ENCODE measurements around the gene GARIN5A.

Gene GARIN5A

DNA sequence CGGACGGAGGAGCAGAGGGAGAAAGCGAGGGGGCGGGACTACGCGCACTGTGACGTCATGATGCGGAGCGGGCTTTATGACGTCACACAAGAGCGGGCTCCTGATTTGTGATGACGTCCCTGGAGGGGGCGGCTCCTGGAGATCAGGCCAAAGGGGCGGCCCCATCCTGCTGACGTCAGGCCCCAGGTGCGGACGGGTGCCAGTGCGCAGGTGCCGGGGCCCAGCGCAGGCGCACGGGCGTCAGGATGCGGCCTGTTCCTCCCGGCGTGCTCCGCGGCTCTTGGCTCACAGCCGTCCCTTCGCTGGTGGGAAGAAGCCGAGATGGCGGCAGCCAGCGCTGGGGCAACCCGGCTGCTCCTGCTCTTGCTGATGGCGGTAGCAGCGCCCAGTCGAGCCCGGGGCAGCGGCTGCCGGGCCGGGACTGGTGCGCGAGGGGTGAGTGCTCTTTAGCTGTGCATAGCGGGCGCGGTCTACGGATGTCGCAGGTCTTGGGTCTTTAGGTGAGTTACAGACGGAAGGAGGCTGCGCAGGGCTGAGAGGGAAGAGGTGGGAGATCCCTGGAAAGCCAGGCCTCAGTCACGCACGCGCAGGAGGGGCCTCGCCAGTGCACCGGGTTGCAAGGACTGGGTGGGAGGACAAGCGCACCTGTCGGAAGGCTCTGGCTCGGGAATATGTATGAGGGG lies at the start of gene GARIN5A, which contains the start of gene EMC10:
Gene GARIN5A, minus strand, starts transcription at position 625 of the 683 bp plus-strand sequence. Its CDS starts 460 bp downstream, at position 165.
Gene EMC10, plus strand, starts transcription at position 284 of the 683 bp plus-strand sequence. Its CDS starts 38 bp downstream, at position 322.
- DNase-seq: peak; percentile 81

GRCh38 chr19:50522881-50523280 lies 46.2 kb upstream of the GARIN5A start:
- DNase-seq: no peak

DNA sequence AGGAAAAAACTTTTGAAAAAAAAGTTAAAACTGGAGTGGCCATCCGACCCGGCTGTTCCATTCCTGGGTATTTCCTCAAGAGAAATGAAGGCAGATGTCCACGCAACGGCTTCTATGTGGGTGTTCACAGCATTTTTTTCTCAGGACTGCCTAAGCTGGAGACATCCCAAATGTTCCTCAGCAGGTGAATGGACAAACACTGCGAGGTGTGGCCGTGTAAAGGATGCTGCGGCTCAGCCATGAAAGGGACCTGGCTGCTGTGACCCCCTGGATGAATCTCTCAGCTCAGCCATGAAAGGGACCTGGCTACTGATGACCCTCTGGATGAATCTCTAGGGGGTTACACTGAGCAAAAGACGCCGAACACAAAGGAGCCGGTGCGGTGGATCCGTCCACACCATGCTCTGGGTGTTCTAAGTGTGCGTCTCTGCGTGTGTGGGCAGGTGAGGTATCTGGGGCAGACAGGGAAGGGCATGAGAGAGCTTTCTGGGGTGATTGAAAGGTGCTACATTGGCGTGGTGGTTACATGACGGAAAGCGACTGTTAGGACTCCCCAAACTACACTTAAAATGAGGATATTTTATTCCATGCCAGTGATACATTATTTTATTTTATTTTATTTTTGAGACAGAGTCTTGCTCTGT lies 44.3 kb upstream of the GARIN5A start:
- no peak for DNase-seq

DNA sequence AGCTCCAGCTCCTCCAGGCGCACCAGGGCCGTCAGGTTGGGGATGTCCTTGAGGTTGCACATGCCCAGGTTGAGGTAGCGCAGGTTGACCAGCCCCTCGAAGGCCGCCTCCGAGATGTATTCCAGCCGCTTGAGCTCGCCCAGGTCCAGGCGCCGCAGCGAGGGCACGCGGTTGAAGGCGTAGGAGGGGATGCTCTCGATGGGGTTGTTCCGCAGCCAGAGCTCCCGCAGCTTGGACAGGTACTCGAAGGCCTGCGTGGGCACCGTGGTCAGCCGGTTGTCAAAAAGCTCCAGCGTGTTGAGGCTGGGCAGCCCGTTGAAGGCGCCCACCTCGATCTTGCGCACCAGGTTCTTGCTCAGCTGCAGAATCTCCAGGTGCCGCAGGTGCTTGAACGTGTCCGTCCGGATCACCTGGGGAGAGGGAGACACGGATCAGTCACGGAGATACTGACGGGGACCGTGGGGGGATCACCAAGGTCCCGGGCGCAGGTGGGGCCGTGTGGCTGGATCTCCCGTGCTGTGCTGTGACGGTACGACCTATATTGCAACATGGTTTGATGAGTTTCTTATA lies 42.4 kb upstream of the GARIN5A start:
- no peak for DNase-seq

DNA sequence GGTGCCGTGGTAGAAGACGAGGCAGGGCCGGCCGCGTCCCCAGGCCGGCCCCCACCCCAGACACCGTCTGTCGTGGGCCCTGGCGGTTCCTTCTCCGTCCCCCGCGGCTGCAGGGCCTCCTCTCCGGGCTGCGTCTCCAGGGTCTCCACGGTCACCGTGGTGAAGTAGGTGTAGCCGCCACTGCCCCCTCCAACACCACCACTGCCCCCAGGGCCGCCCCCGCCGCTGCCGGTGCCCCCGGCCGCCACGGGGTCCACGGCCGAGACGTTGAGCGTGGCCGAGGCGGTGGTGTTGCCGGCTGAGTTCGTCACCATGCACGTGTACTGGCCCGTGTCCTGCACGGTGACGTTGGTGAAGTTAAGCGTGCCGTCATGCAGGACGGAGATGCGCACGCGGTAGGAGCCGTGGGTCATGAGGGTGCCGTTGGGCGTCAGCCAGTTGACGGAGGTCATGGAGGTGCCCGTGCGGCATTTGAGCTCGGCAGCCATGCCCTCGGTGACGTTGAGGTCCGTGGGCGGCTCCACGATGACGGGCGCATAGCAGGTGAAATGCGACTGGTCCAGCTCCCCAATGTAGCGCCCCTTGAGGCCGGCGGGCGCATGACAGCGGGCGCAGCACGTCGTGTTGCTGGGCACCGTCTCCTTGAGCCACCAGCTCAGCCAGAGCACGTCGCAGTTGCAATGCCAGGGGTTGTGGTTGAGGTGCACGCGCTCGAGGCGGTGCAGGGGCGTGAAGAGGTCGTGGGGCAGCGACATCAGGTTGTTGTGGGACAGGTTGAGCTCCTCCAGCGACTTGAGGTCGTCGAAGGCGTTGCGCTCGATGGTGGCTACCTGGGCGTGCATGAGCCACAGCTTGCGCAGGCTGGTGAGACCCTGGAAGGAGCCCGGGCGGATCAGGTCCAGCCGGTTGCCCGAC lies 41.7 kb upstream of the GARIN5A start:
- no peak for DNase-seq

DNA sequence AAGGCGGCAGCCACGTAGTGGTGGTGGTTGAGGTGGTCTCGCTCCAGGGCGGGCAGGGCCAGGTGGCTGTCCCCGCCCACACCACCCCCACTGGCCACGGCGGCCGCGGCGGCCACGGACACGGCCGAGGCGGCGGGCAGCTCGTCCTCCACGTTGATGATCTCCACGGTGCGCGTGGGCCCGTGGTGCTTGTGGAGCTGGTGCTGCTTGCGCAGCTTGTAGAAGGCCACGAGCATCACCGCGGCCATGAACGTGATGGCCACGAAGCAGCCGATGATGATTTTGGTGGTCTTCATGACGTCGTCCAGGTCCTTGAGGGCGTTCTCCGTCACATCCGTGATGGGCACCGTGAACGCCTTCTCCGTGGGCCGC lies 41.0 kb upstream of the GARIN5A start:
- no peak for DNase-seq

DNA sequence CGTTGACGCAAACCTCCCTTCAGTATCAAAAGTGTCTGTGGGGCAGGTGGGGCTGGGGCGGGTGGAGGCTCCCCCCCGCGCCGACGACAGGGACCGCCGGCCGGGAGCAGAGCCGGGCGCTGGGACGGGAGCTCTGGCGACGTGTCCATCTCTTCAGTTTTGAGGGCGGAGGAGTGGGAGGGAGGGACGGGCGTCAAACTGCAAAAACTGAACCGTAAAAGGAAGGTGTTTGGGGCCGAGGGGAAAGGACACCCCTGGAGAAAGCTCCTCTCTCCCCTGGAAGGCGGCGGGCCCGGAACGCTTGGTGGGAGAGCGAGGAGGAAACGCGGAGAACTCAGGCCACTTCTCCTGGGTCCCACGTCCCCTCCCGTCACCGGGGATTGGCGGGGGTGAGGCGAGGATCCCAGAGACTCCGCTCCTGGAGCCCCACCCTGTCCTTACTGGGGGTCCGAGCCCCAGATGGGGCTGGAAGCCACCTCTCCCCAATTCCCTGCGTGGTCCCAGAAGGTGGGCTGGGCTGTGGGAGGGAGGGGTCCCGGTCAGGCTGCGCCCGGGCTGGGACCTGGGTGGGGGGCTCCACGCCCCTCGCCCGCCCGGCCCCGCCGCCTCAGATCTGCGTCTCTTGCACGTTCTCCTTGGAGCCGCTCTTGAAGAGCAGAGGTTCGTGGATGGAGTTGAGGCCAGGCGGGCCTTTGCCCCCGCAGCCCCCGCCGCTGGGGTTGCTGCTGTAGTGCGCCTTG lies 40.5 kb upstream of the GARIN5A start:
- DNase-seq: no peak

DNA sequence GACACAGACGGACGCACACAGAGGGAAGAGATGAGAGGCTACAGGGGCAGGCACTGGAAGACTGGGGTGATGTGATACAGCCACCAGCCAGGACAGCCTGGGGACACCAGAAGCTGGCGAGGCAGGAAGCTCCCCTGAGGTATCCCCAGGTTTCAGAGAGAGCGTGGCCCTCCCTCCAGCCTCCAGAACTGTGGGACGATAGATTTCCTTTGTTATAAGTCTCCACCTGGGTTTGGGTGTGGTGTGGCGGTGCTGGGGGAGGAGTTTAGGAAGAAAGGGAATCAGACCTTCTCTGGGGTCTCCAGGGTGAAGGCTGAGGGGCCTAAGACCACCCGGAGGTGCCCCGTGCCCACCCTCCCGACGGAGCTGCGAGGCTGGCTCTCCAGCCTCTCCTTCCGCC lies 39.8 kb upstream of the GARIN5A start:
- no peak for DNase-seq

DNA sequence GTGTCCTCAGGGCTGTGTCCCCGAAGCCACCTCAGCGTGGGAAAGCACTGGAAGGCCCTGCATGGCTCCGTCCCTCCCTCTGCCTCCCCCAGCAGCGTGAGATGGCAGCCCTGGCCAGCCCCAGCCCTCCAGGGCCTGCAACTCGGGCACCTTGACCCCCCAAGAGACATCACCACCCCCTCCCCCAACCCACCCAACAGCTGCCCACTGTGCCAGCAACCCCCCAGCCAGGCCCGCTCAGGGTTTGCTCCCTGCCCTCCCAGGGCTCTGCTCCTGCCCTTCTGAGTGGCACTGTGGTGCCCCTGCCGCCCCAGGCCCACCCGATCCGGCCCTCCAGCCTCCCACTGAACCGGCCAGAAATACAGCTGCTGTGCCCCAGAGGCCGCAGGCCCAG lies 38.5 kb upstream of the GARIN5A start:
- DNase-seq: no peak

DNA sequence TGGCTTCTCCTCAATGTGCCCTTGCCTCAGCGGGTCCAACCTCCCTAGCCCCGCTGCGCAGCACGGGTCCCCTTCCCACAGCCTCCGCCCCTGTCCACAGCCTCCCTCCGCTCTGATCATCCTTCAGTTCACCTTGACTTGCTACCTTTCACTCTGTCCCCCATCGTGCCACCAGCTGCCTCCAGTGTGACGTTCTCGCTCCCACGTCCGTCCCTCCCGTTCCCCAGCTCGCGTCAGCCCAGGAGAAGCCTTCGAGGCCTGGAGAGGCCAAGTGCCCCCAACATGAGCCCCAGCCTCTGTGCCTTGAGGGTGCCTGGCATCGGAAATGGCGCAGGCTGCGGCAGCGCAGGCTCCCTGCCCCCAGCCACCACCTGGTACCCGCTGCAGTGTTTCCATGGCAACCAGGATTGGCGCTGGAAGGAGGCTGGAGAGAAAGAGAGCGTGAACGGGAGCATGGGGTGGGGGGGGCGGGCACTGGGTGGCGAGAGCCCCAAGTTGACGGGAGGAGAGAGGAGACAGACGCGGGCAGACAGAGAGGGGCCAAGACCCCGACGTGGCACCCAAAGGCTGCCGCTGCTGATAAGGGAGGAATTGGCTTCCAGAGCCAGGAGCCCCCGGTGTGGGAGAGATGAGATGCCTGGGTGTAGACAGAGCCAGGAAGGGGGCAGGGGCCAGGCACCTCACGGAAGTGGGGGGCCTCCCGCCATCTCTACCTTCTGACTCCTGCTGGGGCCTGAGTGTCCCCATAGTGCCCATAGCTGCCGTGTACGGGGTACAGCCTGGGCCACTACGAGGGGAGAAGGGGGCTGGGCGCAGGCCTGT lies 37.9 kb upstream of the GARIN5A start:
- no peak for DNase-seq

GRCh38 chr19:50513746-50514345 lies 37.2 kb upstream of the GARIN5A start, which contains the start of gene ASPDH:
Gene ASPDH (minus strand): TSS chr19:50513913. CDS start chr19:50513823, 90 bp downstream.
- no peak for DNase-seq

DNA sequence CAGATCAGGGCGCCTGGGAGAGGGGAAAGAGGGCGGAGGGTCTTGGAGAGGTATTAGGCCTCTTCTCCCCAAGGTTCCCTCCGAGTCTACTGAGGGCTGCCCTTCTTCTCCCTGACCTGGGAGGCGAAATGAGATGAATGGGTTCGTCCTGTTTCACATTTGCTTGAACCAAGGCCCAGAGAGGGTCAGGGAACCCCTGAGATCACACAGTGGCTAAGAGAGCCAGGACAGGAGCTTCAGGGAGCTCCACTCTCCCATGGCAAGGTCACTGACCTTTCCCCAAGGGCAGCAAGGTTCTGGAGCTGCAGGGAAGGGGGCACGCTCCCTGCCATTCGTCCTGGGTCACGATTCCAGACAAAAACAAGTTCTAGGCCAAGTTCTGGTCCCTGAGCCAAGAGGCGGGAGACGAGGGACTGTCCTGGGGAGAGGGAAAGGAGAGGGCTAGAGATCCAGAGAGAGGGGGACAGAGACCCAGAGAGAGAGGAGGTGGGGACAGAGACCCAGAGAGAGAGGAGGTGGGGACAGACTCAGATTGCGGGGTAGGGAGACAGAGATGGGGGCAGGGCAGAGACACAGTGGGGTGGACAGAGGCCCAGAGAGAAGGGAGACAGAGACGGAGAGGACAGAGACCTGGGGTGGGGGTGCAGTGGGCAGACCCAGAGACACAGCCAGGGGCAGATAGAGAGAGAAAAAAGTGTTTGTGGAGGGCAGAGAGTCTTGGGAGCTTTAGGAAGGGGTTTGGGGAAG lies 36.5 kb upstream of the GARIN5A start:
- DNase-seq: no peak

- DNase-seq: no peak
These were observed 35.7 kb upstream of the GARIN5A start for GRCh38 chr19:50512112-50512998.

GRCh38 chr19:50511069-50511822 lies 34.6 kb upstream of the GARIN5A start, which contains the start of gene JOSD2:
Gene JOSD2 (minus strand): TSS chr19:50511191. CDS start chr19:50510431, 760 bp downstream.
- DNase-seq: peak; percentile 34

GRCh38 chr19:50510700-50511068 lies 34.0 kb upstream of the GARIN5A start:
- DNase-seq: no peak

DNA sequence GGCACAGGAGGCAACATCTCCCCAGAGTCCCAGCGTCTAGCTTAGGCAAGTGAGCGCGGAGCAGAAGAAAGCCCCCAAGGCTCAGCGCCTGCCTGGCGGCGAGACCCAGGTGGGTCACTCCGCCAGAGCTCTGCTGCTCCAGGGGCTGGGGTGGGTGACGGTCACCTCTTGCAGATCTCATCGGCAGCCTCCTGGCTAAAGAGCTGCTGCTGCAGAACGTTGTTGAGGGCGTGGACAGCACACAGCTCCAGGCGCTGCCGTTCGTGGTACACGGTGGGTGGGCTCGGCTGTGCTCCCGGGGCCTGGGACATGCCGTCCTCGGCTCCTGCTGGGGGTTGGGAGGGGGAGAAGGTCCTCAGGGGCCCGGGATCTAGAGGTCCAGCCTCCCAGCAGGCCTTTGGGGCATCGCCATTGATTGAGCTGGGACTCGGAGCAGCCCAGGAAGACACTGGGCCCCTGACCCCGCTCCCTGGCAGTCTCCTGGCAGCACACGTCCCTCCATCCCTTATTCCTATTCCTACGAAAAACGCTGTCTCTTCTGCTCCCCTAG lies 33.5 kb upstream of the GARIN5A start:
- DNase-seq: no peak

- DNase-seq: no peak
These were observed 32.7 kb upstream of the GARIN5A start for GRCh38 chr19:50509366-50509765.

- DNase-seq: no peak
These were observed 32.2 kb upstream of the GARIN5A start for GRCh38 chr19:50508843-50509190.

Measured in NCI-H510A treated with DMSO at 0.1 percent for 48 hours (cell line).